ENCODE measurements around the gene MYO3A. TPM values are rescaled to one million over a fixed set of nuclear protein-coding genes. Genes with fewer than 3 reads are reported as not detected.

MYO3A gene
- total RNA-seq, 1 donor from 2014 or later: not detected

DNA sequence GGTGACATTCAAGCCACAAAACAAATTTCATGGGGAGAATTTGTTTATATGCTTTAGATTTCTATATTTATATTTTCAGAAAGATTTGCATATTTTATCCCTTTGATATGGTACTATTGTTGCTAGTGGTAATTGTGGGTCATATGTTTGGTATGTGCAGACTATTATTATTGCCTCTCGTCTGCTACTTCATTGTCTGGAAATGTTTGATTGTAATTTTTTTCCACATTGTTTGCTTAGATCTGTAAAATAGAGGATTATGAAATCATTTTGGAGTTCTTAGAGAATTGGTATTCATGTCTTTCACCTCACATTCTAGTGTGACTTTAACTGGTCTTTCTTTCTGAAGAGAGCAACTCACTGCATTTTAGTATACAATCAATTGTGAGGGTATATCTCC is 44.7 kb downstream of the MYO3A start:
- no peak overlapping the region for H3K4me3 ChIP-seq
- no peaks in the 10 kb centered on the region for H3K27me3 ChIP-seq
- DNase-seq (ENCODE audit: low spot score in 2 of 2): no peak
- no peaks in the 10 kb centered on the region for H3K36me3 ChIP-seq
- TF ChIP-seq, protein P1, sequence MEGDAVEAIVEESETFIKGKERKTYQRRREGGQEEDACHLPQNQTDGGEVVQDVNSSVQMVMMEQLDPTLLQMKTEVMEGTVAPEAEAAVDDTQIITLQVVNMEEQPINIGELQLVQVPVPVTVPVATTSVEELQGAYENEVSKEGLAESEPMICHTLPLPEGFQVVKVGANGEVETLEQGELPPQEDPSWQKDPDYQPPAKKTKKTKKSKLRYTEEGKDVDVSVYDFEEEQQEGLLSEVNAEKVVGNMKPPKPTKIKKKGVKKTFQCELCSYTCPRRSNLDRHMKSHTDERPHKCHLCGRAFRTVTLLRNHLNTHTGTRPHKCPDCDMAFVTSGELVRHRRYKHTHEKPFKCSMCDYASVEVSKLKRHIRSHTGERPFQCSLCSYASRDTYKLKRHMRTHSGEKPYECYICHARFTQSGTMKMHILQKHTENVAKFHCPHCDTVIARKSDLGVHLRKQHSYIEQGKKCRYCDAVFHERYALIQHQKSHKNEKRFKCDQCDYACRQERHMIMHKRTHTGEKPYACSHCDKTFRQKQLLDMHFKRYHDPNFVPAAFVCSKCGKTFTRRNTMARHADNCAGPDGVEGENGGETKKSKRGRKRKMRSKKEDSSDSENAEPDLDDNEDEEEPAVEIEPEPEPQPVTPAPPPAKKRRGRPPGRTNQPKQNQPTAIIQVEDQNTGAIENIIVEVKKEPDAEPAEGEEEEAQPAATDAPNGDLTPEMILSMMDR (IDR thresholded peaks at IDR 0.05): no peak
- no peaks in the 10 kb centered on the region for H3K4me1 ChIP-seq
- H3K27ac ChIP-seq: no peak overlapping the region
- intact Hi-C loops (cut with DNase I): no loop called here
- no peaks in the 10 kb centered on the region for H3K9me3 ChIP-seq

DNA sequence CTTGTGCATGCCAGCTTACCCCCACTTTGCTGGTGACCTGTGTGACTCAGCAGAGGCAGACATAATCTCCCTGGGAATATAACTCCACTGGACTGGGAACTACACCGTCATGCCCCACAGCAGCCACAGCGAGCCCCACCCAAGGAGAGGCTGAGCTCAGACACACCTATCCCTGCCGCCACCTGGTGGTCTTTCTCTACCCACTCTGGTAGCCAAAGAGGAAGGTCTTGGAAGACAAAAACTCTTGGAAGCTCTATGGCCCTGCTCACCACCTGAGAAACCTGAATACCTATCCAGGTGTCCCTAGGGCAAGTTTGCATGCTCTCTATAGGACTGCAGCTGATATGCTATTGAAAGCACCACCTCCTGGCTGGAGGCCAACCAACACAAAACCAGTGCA is 48.1 kb downstream of the MYO3A start:
- H3K27ac ChIP-seq: no peak overlapping the region
- no peak for DNase-seq (ENCODE audit: low spot score in 2 of 2)

DNA sequence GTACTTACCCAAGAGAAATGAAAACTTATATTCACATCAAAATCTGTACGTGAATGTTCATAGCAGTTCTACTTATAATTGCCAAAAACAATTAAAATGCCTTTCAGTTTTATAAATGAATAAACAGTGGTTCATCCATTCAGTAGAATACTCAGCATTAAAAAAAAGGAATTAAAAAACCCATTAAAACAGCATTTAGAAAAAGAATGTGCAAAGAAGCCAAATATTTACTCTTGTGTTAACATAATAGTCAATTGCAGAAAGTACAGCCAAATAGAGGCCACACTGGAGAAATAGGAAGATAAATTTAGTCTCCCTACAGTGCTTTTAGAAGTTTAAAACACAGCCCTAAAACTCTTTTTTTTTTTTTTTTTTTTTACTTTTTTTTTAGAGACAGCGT is 54.6 kb downstream of the MYO3A start:
- no peak for DNase-seq (ENCODE audit: low spot score in 2 of 2)

More for the DNA sequence above, 48.1 kb downstream of the MYO3A start:
- Histone ChIP-seq H3K4me3 (no peak overlapping the region), H3K9me3 (no peaks in the 10 kb centered on the region), H3K36me3 (no peaks in the 10 kb centered on the region), H3K4me1 (no peaks in the 10 kb centered on the region), H3K27me3 (no peaks in the 10 kb centered on the region)
- TF ChIP-seq, protein P1 (IDR thresholded peaks at IDR 0.05): no peak
- intact Hi-C loops (cut with DNase I): no loop called here

DNA sequence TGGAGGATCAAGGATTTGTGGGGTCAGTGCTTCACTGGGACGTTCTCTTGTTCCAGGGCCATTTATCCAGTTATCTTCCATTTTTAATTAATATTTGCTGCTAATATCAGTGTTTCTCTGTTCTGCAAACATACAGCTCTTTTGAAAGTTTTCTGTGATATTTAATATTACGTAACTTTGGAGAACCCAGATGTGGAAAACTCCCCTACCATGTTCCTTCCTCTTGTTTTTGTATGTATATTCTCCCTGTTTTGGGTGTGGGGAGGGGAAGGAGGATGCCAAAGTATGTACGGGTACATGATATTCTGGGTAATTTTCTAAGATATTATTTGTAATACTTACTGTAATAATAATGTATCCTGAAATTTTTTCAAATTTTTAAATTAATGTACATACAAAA is 55.9 kb downstream of the MYO3A start:
- intact Hi-C loops (cut with DNase I): no loop called here
- TF ChIP-seq, protein P1 (IDR thresholded peaks at IDR 0.05): no peak
- H3K27me3 ChIP-seq: no peaks in the 10 kb centered on the region

More for the DNA sequence above, 54.6 kb downstream of the MYO3A start:
- Histone ChIP-seq H3K27me3 (no peaks in the 10 kb centered on the region), H3K27ac (no peak overlapping the region), H3K4me3 (no peak overlapping the region), H3K4me1 (no peaks in the 10 kb centered on the region), H3K36me3 (no peaks in the 10 kb centered on the region), H3K9me3 (no peaks in the 10 kb centered on the region)
- intact Hi-C loops (cut with DNase I): no loop called here
- TF ChIP-seq, protein P1 (IDR thresholded peaks at IDR 0.05): no peak

DNA sequence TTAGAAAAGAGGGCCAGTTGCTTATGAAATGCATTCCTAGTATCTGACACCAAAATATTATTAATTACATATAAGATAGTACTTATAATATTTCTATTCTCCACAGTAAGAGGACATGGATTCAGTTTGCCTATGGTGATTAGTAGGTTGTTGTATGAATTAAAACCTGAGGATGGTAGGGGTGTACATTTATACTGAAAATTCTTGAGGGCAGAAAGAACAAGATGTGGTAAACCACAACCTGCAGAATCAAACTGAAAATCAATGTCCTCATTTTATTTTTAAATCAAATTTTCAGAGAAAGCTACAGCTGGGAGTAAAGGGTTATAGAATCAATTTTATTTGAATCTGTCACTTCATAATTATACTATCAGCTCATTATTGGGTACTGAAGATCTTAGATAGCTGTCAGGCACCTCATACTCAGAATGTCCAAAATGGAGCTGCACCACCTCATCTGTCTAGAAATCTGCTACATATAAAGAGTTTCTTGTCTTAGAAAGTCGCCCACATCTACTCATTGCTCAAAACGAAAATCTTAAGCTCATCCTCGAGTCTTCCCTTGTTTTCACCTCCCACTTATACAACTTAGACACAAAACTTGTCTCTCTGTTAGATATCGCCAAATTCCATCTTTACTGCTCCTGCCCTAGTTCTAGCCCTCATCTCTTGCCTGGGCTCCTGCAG is 65.4 kb downstream of the MYO3A start:
- Histone ChIP-seq H3K36me3 (no peaks in the 10 kb centered on the region), H3K27me3 (no peaks in the 10 kb centered on the region), H3K27ac (no peak overlapping the region), H3K4me3 (no peak overlapping the region), H3K4me1 (no peaks in the 10 kb centered on the region), H3K9me3 (no peaks in the 10 kb centered on the region)
- TF ChIP-seq, protein P1 (IDR thresholded peaks at IDR 0.05): no peak
- DNase-seq (ENCODE audit: low spot score in 2 of 2): no peak
- intact Hi-C loops (cut with DNase I): no loop called here

More for the DNA sequence above, 55.9 kb downstream of the MYO3A start:
- Histone ChIP-seq H3K4me3 (no peak overlapping the region), H3K4me1 (no peaks in the 10 kb centered on the region), H3K36me3 (no peaks in the 10 kb centered on the region), H3K9me3 (no peaks in the 10 kb centered on the region), H3K27ac (no peak overlapping the region)
- no peak for DNase-seq (ENCODE audit: low spot score in 2 of 2)
